22Rv1 (cell line): Measurements from ENCODE around the gene NREP.

ENCODE experiments used
- ZFX ChIP-seq: fragments of 450-650 bp; IDR thresholded peaks from 2 replicates; pipeline ENCODE4 v1.6.1; 2017; ENCODE audit warnings: antibody characterized with exemption, borderline replicate concordance
- TF ChIP-seq, protein P1 (sequence below): fragments of 450-650 bp; IDR thresholded peaks from 2 replicates; pipeline ENCODE4 v1.5.1; 2017; ENCODE audit warnings: mild to moderate bottlenecking

DNA sequence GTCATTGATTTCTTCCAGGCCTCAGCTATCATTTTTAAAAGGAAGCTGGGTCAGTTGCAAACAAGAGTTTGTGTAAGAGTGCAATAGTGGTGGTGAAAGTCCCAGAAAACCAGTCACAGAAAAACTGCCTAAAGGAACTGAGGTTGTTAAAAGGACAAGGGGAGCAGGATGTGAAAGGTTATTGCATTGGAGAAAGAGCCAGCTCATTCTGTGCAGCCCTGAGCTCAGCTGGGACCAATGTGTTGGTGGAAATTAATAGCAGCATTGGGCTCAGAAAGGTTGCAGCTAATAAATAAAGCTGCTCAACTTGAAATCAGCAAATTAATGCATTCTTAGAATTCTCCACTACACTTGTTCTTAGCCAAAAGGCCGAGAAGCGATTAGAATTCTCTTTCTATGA is 34.9 kb downstream of the NREP start:
- TF ChIP-seq, protein P1, sequence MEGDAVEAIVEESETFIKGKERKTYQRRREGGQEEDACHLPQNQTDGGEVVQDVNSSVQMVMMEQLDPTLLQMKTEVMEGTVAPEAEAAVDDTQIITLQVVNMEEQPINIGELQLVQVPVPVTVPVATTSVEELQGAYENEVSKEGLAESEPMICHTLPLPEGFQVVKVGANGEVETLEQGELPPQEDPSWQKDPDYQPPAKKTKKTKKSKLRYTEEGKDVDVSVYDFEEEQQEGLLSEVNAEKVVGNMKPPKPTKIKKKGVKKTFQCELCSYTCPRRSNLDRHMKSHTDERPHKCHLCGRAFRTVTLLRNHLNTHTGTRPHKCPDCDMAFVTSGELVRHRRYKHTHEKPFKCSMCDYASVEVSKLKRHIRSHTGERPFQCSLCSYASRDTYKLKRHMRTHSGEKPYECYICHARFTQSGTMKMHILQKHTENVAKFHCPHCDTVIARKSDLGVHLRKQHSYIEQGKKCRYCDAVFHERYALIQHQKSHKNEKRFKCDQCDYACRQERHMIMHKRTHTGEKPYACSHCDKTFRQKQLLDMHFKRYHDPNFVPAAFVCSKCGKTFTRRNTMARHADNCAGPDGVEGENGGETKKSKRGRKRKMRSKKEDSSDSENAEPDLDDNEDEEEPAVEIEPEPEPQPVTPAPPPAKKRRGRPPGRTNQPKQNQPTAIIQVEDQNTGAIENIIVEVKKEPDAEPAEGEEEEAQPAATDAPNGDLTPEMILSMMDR, result no peak
- TF ChIP-seq ZFX, result no peak
